Fibroblast of lung (primary cell): ENCODE results near the gene RPL22.

Experiments
- EZH2 ChIP-seq: IDR thresholded peaks from 2 replicates; pipeline ENCODE4 v1.5.1; 2012; ENCODE audit warnings: low read length, control low read depth, mild to moderate bottlenecking; ENCODE audit errors: missing control alignments
- TF ChIP-seq, protein P1 (sequence below), 2 donors: IDR thresholded peaks in 1 of 2; conservative IDR thresholded peaks in 1 of 2; 1 replicate in 1 of 2; 2 replicates in 1 of 2; pipeline ENCODE4 v1.5.1; 2011 to 2012; ENCODE audit warnings: low read length in 2 of 2, control low read depth in 1 of 2, inconsistent platforms in 1 of 2, low read depth in 1 of 2, mild to moderate bottlenecking in 1 of 2

DNA sequence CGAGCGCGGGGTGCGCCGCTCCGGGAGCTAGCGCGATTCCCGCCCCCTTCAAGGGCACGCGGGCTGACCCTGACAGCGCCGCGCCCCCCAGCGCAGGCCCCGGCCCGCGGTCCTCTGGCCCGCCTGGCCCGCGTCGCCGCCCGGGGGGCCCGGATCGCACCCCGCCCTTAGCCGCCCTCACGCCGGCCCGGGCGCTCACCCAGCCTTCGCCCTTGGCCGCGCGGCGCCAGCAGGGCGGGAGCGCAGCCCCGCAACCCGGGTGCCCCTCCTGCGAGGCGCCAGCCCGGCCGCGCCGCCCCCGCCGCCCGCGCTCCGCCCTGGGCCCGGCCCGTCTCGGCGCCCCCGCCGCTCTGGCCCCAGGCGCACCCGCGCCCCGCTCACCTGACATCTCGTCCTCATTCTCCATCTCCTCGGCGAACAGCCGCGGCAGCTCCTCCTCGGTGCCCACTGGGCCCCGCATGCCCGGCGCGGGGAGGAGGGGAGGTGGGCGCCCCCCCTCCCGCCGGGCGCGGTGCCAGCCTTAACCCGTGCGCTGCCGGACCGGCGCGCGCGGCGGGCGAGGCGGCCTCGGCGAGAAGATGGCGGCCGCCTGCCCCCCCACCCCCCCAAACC is 19.7 kb downstream of the RPL22 start:
- TF ChIP-seq, protein P1, sequence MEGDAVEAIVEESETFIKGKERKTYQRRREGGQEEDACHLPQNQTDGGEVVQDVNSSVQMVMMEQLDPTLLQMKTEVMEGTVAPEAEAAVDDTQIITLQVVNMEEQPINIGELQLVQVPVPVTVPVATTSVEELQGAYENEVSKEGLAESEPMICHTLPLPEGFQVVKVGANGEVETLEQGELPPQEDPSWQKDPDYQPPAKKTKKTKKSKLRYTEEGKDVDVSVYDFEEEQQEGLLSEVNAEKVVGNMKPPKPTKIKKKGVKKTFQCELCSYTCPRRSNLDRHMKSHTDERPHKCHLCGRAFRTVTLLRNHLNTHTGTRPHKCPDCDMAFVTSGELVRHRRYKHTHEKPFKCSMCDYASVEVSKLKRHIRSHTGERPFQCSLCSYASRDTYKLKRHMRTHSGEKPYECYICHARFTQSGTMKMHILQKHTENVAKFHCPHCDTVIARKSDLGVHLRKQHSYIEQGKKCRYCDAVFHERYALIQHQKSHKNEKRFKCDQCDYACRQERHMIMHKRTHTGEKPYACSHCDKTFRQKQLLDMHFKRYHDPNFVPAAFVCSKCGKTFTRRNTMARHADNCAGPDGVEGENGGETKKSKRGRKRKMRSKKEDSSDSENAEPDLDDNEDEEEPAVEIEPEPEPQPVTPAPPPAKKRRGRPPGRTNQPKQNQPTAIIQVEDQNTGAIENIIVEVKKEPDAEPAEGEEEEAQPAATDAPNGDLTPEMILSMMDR (conservative IDR thresholded peaks at IDR 0.05 in 1 of 2, IDR thresholded peaks at IDR 0.05 in 1 of 2; ENCODE audit: low read depth in 1 of 2, low read length in 2 of 2), result no peak
- TF ChIP-seq EZH2, result no peak
